Coronary artery (tissue), 2 donors: ENCODE results near the gene ZCCHC8.
A peak's percentile ranks its signal among the peaks of the same experiment; 100 is the strongest.
"Not testable (repeated sequence)": the region's sequence is repeated elsewhere in the genome, so short reads cannot be mapped to it uniquely, and the experiment has no call there.

Experiments
- DNase-seq: peaks from one replicate; pipeline ENCODE4 v3.0.0-alpha.2; 2017; ENCODE audit warnings: low spot score
- H3K27ac ChIP-seq, 2 donors: fragments of 200-600 bp; sonication (generic); one replicate each; pipeline ENCODE4 v1.5.1; 2016 to 2019
- H3K4me3 ChIP-seq: fragments of 200-600 bp; sonication (generic); 2 replicates; pipeline ENCODE4 v1.5.1; 2016; ENCODE audit warnings: mild to moderate bottlenecking, moderate library complexity
- TF ChIP-seq, protein P1 (sequence below): fragments of 200-600 bp; sonication (generic); IDR thresholded peaks from one replicate; pipeline ENCODE4 v1.5.1; 2019; ENCODE audit warnings: antibody characterized with exemption

ZCCHC8 gene

DNA sequence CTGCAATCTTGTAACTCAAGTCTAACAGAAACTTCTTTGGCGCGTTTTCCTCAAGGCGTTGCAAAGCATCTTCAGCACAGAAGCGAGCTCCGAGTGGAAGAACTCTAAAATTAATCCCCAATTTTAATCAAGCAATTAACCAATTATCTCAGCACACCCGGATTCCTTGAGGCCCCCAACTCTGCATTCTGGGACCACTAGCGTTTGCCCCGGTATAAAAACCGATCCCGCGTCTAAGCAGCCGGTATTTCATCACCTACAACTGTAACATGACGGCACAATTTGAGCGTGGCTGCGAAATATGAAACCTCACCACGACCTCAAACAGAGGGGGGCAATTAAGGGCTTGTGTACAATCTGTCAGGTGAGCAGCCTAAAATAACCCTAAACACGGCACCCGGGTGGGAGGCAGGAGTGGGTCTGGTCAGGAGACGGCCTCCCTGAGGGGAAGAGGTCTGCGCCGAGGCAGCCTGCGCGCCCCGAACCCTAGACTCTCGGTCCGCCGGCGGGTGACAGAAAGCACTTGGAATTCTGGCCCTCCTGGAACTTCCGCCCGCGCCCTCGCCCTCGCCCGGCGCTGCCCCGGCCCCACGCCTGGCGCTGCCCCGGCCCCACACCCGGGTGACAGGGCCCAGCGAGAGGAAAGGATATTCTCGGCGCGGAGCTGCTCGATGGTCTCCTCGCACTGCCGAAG lies 594 bp downstream of the ZCCHC8 start:
- peak; percentile 77 for DNase-seq
- peak overlapping the region; percentile 89 to 98 for H3K27ac ChIP-seq
- peak overlapping the region; percentile 88 for H3K4me3 ChIP-seq
- TF ChIP-seq, protein P1, sequence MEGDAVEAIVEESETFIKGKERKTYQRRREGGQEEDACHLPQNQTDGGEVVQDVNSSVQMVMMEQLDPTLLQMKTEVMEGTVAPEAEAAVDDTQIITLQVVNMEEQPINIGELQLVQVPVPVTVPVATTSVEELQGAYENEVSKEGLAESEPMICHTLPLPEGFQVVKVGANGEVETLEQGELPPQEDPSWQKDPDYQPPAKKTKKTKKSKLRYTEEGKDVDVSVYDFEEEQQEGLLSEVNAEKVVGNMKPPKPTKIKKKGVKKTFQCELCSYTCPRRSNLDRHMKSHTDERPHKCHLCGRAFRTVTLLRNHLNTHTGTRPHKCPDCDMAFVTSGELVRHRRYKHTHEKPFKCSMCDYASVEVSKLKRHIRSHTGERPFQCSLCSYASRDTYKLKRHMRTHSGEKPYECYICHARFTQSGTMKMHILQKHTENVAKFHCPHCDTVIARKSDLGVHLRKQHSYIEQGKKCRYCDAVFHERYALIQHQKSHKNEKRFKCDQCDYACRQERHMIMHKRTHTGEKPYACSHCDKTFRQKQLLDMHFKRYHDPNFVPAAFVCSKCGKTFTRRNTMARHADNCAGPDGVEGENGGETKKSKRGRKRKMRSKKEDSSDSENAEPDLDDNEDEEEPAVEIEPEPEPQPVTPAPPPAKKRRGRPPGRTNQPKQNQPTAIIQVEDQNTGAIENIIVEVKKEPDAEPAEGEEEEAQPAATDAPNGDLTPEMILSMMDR: no peak

DNA sequence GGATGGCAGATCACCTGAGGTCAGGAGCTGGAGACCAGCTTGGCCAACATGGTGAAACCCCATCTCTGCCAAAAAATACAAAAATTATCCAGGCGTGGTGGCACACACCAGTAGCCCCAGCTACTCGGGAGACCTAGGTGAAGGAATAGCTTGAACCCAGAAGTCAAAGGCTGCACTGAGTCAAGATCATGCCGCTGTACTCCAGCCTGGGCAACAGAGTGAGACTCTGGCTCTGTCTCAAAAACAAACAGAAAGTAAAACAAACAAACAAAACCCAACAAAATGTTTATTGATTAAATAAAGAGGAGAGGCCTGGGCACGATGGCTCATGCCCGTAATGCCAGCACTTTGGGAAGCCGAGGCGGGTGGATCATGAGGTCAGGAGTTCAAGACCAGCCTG lies 5.5 kb downstream of the ZCCHC8 start:
- H3K27ac ChIP-seq: no peak overlapping the region
- DNase-seq: no peak
- TF ChIP-seq, protein P1: no peak
- H3K4me3 ChIP-seq: no peak overlapping the region

DNA sequence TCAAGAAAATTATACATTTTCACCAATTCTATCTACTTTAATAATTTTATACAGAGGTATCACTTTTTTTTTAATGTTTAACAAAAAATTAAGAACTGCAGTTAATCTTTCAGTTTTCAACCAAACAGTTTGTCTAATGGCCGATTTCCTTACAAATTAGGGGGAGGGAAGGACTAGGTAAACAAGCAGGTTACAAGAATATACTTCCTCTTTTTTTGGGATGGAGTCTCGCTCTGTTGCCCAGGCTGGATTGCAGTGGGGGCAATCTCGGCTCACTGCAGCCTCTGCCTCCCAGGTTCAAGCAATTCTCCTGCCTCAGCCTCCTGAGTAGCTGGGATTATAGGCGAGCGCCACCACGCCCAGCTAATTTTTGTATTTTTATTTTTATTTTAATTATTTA lies 7.5 kb downstream of the ZCCHC8 start:
- not testable (repeated sequence) for DNase-seq, H3K27ac ChIP-seq, H3K4me3 ChIP-seq

DNA sequence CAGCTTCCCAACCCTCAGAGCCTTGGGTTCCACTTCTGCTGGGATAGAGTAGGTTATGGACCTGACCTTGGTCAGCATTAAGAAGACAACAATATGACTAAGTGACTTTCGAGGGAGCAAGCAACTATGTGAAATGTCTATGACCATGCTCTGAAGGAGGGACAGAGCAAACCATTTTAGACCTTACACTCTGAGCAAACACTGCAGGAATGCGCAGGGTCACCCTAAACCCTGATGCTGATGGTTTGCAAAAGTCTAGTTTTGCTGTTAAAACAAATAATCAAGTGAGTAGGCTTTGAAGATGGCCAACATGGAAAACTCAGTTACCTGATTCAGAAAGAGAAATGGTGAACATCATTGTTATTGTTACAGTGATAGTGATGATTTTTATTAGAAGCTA lies 8.7 kb downstream of the ZCCHC8 start:
- H3K4me3 ChIP-seq: no peak overlapping the region
- TF ChIP-seq, protein P1: no peak

DNA sequence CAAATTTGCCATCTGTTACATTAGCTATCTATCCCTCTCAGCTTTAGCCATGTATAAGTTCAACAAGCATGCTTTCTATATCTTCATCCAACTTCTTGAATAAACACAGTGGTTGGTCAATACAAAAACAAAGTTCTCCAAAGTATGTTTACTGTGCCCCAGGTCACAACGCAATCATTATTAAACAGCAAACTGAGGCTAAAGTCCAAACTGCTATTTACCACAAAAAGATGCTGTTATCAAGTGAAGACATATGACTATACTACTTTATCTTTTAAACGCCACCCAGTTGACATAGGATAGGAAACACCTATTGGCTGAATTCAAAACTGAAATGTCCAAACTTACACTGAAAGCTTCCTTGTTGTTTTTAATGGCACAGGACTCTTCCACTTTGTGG lies 11.7 kb downstream of the ZCCHC8 start:
- H3K4me3 ChIP-seq: no peak overlapping the region
- no peak for DNase-seq
- H3K27ac ChIP-seq: no peak overlapping the region
- TF ChIP-seq, protein P1: no peak

More for the DNA sequence above, 8.7 kb downstream of the ZCCHC8 start:
- H3K27ac ChIP-seq: no peak overlapping the region
- DNase-seq: no peak

DNA sequence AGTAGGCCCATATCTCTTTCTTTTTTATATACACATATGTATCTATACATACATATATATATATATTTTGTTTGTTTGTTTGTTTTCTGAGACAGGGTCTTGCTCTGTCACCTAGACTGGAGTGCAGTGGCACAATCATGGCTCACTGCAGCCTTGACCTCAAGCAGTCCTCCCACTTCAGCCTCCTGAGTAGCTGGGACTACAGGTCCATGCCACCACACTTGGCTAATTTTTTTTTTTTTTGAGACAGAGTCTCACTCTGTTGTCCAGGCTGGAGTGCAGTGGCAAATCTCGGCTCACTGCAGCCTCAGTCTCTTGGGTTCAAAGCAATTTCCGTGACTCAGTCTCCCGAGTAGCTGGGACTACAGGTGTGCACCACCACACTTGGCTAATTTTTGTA lies 12.9 kb downstream of the ZCCHC8 start:
- not testable (repeated sequence) for DNase-seq, H3K27ac ChIP-seq, H3K4me3 ChIP-seq

DNA sequence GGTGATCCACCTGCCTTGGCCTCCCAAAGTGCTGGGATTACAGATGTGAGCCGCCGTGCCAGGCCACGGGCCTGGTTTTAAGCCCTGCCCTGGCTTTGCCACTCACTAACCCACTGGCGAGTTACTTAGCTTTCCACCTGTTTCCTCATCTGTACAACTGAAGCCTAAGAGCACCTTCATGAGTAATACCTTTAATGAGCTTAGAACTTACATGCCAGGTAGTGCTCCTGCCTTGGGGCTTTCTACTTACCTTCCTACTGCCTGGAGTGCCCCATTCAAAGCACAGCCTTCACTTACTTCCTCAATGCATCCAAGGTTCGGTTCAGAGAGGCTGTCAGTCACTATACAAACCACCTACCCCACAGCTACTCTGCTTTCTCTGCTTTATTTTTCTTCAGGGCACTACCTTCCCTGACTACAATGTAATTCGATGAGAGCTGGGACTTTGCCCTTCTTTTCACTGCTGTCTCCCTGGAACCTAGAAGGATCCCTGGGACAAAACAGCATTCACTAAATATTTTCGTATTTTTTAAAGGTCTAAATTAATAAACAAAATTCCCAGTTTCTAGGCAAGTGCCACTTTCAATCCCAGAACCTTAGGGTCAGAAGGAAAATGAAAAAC lies 13.8 kb downstream of the ZCCHC8 start:
- Histone ChIP-seq H3K4me3 (no peak overlapping the region), H3K27ac (no peak overlapping the region)
- DNase-seq: no peak
- TF ChIP-seq, protein P1: no peak

DNA sequence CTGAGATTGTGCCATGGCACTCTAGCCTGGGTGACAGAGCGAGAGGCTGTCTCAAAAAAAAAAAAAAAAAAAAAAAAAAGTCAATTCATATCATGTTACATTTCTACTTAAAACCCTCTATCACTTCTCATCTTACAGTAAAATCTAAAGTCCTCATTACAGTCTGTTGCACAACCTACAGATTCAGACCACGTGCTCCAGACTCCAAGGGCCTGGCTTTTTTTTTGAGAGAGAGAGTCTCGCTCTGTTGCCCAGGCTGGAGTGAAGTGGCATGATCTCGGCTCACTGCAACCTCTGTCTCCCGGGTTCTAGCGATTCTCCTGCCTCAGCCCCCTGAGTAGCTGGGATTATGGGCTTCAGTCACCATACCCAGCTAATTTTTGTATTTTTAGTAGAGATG lies 14.4 kb downstream of the ZCCHC8 start:
- not testable (repeated sequence) for H3K4me3 ChIP-seq, H3K27ac ChIP-seq, DNase-seq

DNA sequence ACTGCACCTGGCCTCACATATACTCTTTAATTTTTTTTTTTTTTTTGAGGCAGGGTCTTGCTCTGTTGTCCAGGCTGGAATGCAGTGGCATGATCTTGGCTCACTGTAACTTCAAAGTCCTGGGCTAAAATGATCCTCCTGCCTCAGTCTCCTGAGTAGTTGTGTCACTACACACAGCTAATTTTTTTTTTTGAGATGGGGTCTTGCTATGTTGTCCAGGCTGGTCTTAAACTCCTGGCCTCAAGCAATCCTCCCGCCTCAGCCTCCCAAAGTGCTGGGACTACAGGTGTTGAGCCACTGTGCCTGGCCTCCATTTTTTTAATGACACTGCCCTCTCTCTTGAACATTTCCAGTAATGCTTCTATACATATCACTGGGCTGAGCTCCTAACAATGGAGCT lies 16.3 kb downstream of the ZCCHC8 start:
- not testable (repeated sequence) for H3K4me3 ChIP-seq, DNase-seq, H3K27ac ChIP-seq
